ENCODE results near the gene PLAGL2. TPM values are rescaled to one million over a fixed set of nuclear protein-coding genes. Genes with fewer than 3 reads are reported as not detected.

Gene PLAGL2
- total RNA-seq, 1 donor from 2014 or later = 6.7 TPM

DNA sequence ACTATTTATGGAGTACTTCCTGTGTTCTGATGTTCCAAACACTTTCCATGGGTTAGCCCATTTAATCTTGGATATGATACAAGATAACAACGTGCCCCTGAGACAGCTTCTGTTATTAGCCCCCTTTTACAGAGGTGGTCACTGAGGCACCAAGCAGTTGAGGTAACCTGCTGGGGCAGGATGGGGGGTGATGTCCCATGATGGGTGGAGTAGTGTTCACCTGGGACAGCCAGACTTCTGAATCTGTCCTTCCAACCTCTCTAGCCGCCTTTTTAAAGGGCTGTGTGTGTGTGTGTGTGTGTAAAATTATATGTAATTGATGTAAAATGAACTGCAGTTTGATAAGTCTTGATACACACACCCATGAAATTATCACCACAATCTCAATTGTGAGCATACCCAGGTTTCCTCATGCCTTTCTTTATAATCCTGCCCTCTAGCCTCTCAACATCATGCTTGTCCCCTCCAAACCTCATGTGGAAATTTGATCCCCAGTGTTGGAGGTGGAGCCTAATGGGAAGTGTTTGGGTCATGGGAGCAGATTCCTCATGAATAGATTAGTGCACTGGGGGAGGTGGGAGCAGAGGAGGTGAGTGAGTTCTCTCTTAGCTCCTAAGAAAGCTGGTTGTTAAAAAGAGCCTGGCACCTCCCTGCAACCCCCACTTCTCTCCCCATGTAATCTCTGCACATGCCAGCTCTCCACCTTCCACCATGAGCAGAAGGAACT lies 39.2 kb downstream of the PLAGL2 start:
- intact Hi-C loops (cut with DNase I) = no loop called here
- Histone ChIP-seq H3K4me3 (no peak overlapping the region), H3K9me3 (no peaks in the 10 kb centered on the region), H3K27me3 (no peaks in the 10 kb centered on the region), H3K27ac (no peak overlapping the region), H3K36me3 (peaks cover 31 to 35% of the 10 kb centered on the region in 2 donors), H3K4me1 (no peaks in the 10 kb centered on the region)
- TF ChIP-seq, protein P1, sequence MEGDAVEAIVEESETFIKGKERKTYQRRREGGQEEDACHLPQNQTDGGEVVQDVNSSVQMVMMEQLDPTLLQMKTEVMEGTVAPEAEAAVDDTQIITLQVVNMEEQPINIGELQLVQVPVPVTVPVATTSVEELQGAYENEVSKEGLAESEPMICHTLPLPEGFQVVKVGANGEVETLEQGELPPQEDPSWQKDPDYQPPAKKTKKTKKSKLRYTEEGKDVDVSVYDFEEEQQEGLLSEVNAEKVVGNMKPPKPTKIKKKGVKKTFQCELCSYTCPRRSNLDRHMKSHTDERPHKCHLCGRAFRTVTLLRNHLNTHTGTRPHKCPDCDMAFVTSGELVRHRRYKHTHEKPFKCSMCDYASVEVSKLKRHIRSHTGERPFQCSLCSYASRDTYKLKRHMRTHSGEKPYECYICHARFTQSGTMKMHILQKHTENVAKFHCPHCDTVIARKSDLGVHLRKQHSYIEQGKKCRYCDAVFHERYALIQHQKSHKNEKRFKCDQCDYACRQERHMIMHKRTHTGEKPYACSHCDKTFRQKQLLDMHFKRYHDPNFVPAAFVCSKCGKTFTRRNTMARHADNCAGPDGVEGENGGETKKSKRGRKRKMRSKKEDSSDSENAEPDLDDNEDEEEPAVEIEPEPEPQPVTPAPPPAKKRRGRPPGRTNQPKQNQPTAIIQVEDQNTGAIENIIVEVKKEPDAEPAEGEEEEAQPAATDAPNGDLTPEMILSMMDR (IDR thresholded peaks at IDR 0.05) = no peak
- DNase-seq (ENCODE audit: low spot score in 2 of 2) = no peak

DNA sequence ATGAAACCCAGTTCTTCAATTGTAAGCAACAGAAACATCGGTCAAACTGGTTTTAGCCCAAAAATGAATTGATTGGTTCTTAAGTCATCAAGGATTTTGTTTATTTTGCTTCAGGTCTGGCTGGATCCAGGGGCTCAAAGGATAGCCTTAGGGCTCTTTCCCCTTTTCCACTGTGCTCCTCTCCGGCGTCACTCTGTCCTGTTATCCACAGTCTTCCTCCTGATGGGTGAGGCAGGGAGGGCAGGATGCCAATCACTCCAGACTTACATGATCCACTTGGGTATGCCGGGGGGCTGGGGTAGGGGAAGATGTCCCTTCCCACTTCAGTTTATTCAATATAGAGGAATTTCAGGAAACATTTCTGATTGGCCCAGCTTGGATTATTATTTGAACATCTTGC lies 40.0 kb downstream of the PLAGL2 start:
- Histone ChIP-seq H3K27ac (no peak overlapping the region), H3K36me3 (peaks cover 35 to 42% of the 10 kb centered on the region in 2 donors), H3K4me1 (no peaks in the 10 kb centered on the region), H3K27me3 (no peaks in the 10 kb centered on the region), H3K9me3 (no peaks in the 10 kb centered on the region), H3K4me3 (no peak overlapping the region)
- intact Hi-C loops (cut with DNase I) = no loop called here
- no peak for DNase-seq (ENCODE audit: low spot score in 2 of 2)
- TF ChIP-seq, protein P1 (IDR thresholded peaks at IDR 0.05) = no peak

DNA sequence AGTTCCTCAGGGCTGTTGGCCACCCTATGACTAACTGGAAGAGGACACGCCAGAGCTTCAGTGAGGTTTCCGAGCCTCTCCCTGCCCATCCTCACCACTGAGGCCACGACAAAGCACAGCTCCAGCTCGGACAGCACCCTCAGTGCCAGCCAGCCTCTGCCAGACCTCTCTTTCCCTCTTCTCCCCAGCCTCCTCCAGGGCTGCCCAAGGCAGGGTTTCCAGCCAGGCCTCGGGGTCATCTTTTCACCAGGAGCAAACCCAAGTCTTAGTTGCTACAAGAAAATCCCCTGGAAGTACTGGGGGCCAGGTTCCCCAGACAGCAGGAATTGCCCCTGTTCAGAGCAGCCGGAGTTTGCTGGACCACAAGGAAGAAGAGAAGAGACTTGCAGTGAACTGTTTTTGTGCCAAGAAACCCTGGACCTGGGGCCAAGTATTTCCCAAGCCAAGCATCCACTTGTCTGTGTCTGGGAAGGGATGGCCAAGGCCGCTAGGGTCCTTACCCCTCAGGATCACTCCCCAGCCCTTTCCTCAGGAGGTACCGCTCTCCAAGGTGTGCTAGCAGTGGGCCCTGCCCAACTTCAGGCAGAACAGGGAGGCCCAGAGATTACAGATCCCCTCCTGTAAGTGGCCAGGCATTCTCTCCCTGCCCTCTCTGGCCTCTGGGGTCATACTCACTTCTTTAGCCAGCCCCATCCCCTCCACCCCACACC lies 41.6 kb downstream of the PLAGL2 start:
- Histone ChIP-seq H3K27me3 (no peaks in the 10 kb centered on the region), H3K36me3 (peaks cover 50 to 57% of the 10 kb centered on the region in 2 donors), H3K27ac (no peak overlapping the region), H3K9me3 (no peaks in the 10 kb centered on the region), H3K4me3 (no peak overlapping the region), H3K4me1 (no peaks in the 10 kb centered on the region)
- TF ChIP-seq, protein P1 (IDR thresholded peaks at IDR 0.05) = no peak
- intact Hi-C loops (cut with DNase I) = no loop called here
- DNase-seq (ENCODE audit: low spot score in 2 of 2) = no peak

DNA sequence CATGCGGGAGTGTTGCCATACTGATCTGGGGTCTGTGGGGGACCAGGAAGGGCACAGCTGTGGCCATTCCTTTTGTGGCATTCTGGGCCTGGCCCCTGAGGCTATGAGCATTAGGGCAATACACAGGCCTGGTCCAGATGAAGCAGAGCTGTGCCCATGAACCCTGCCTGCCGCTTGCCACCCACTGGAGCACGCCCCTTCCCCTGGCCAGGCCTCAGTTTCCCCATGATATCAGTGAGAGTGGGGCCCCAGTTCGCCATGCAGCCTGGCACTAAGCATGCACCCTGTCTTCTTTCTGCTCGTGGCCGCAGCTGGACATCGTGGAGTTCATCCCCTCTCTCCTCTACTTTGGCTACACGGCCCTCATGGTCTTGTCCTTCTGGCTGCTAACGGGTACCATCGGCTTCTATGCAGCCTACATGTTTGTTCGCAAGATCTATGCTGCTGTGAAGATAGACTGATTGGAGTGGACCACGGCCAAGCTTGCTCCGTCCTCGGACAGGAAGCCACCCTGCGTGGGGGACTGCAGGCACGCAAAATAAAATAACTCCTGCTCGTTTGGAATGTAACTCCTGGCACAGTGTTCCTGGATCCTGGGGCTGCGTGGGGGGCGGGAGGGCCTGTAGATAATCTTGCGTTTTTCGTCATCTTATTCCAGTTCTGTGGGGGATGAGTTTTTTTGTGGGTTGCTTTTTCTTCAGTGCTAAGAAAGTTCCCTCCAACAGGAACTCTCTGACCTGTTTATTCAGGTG lies 42.4 kb downstream of the PLAGL2 start:
- Histone ChIP-seq H3K27me3 (no peaks in the 10 kb centered on the region), H3K36me3 (peaks cover 56 to 64% of the 10 kb centered on the region in 2 donors), H3K27ac (no peak overlapping the region), H3K9me3 (no peaks in the 10 kb centered on the region), H3K4me1 (no peaks in the 10 kb centered on the region), H3K4me3 (no peak overlapping the region)
- intact Hi-C loops (cut with DNase I) = no loop called here
- DNase-seq (ENCODE audit: low spot score in 2 of 2) = no peak
- TF ChIP-seq, protein P1 (IDR thresholded peaks at IDR 0.05) = no peak

DNA sequence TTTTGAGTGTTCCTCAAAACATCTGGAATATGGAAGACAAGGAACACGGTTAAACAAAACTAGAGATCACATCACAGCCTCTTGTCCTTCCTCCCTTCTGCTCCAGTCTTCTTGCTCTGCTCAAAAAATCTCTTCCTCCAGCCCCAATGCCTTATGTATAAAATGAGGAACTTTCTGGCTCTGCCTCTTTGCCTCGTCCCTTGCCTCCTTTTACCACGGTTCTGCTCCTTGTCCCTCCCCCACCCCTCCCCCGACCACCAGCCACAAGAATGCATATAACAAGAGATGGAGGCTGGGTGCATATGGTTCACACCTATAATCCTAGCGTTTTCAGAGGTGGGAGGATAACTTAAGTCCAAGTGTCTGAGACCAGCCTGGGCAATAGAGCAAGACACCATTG lies 43.6 kb downstream of the PLAGL2 start:
- peaks cover 67 to 75% of the 10 kb centered on the region in 2 donors for H3K36me3 ChIP-seq
- no peaks in the 10 kb centered on the region for H3K27me3 ChIP-seq
- H3K9me3 ChIP-seq = no peaks in the 10 kb centered on the region
- H3K4me1 ChIP-seq = no peaks in the 10 kb centered on the region
- TF ChIP-seq, protein P1 (IDR thresholded peaks at IDR 0.05) = no peak
- DNase-seq (ENCODE audit: low spot score in 2 of 2) = no peak
- H3K27ac ChIP-seq = no peak overlapping the region
- intact Hi-C loops (cut with DNase I) = no loop called here
- H3K4me3 ChIP-seq = no peak overlapping the region

Data from ascending aorta (tissue), 2 donors.